Esophagus mucosa (tissue), 1 donor: Measurements from ENCODE around the gene MCTP2. TPM values are rescaled to one million over a fixed set of nuclear protein-coding genes. Genes with fewer than 3 reads are reported as not detected.
A peak's percentile ranks its signal among the peaks of the same experiment; 100 is the strongest.

ENCODE experiments used
- ATAC-seq: fragments of 200-7000 bp; cut with Tn5 transposase; one replicate; pipeline ENCODE4 v1.9.1; 2020
- total RNA-seq: library from RNA; stranded (reverse); gene quantifications from one replicate; pipeline ENCODE4 v1.2.4, GENCODE V29; 2023
- donor health status: DM: yes; HTN: yes; CAD: no.

Gene MCTP2
- total RNA-seq, 1 donor from 2014 or later, result 14.6 TPM

- no peak for ATAC-seq
Measured at GRCh38 chr15:94400526-94401298, 169.4 kb downstream of the MCTP2 start.

DNA sequence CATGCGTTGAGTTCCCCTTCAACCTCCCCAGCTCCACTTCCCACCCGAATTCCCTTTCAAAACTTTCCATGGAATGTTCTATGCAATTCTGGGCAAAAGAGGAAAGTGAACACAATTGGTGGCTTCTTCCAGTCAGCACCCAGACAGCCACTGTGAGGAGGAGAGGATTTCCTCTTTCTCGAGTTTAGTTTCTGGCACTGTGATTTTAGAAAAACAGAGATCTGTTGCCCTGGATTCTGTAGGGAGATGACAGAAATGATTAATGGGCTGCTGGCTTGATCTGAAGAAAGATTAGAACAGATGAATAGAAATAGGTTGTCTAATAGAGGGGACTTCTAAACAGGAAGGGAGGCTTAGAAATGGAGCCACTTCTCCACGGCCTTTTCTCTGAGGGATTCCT lies 172.0 kb downstream of the MCTP2 start:
- no peak for ATAC-seq

DNA sequence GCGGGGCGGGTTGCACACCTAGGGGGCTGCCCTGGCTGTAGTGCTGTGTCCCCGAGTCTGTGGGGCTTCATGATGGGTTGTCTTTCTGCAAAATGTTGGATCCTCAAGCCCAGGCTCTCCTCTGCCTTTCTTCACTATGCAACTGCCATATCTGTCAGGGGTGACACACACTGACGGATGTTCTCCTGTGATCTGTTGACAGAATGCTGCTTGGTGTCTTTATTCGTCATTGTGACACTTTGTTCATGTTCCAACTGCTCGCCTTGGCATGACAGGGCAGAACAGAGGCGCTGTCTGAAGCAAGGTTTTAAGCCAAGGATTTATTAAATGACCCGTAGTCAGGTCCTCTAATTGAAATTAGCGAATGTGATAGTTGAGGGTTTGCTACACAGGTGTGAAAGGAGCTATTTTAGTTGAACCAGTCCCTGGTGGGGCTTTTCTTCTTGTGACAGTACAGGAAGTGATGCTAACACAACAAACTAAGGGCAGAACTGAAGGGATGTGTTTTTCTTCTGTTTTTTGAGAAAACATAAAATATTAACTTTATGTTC lies 173.4 kb downstream of the MCTP2 start:
- peak; percentile 50 for ATAC-seq

- no peak for ATAC-seq
Measured at GRCh38 chr15:94411285-94411684, 179.9 kb downstream of the MCTP2 start.

- no peak for ATAC-seq
Measured at GRCh38 chr15:94411846-94412245, 180.5 kb downstream of the MCTP2 start.

GRCh38 chr15:94412979-94413746 lies 181.8 kb downstream of the MCTP2 start:
- ATAC-seq, result peak; percentile 46

DNA sequence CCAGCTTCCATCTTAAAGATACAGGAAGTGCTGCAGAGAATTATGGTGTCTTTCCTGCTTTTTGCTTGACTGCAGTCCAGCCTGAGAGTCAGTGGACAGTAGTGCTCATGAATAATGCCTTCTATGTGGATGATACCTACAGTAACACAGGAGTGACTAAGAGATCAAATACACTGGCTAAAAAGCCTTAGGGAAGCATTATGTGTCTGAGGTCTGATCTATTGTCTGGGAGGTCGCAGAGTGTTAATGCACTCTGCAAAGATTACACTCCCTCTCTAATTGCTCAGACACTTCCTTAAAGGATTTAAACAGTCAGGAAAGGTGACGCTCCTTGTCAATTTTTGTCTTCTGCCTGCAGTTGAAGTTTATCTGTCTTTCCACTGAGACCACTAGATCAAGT lies 183.6 kb downstream of the MCTP2 start:
- no peak for ATAC-seq

DNA sequence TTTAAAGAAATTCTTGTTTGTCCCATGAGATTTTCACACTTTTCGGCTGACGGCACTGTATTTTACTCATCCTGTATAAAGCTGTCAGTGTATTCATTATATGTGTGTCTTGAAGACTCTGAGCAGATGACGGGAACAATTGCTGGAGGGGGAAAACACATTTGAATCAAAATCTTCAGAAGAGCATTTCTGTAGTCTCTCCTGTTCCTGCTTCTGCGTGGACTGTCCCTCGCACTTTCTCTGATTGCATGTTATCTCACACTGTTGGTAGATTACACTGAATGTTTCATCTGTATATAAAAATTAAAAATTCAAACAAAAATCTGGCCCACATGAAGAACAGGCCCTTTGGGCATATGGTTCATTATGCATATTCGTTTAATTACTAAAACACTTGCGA lies 184.9 kb downstream of the MCTP2 start:
- ATAC-seq, result no peak

GRCh38 chr15:94416820-94417219 lies 185.5 kb downstream of the MCTP2 start:
- ATAC-seq, result no peak

GRCh38 chr15:94417501-94418293 lies 186.3 kb downstream of the MCTP2 start:
- ATAC-seq, result no peak

DNA sequence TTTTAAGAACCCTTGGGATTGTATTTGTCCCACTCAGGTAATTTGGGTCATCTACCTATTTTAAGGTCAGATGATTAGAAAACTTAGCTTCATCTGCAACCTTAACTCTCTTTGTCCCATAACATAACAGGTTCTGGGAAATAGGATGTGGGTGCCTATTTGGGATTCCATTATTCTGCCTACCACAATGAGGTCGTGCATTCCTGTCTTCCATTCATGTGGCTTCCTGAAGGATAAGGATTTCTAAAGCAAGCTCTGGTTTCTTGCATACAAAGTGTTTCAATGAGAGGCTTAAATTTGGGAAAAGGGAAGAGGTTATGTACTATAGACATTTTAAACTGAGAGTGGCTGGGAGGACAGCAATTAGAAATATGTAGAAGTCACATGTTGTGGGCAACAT lies 190.3 kb downstream of the MCTP2 start:
- ATAC-seq, result no peak

DNA sequence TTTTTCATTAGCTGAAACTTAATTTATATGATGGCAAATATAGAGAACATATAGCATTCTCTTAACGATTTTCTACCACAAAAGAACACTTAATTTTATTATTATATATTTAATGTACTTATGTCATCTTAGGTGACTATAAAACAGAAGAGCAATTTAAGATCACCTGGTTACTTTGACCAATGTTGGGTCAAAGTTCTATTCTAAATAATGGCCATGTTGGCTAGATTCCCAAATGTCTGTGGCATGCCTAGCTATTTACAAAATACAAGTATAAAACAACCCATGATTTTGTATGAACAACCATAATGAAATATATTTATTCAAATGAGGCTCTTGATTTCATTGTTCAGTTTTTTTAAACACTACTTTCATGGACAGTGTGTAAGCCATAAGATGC lies 200.9 kb downstream of the MCTP2 start:
- no peak for ATAC-seq

GRCh38 chr15:94439158-94439557 lies 207.8 kb downstream of the MCTP2 start:
- no peak for ATAC-seq

DNA sequence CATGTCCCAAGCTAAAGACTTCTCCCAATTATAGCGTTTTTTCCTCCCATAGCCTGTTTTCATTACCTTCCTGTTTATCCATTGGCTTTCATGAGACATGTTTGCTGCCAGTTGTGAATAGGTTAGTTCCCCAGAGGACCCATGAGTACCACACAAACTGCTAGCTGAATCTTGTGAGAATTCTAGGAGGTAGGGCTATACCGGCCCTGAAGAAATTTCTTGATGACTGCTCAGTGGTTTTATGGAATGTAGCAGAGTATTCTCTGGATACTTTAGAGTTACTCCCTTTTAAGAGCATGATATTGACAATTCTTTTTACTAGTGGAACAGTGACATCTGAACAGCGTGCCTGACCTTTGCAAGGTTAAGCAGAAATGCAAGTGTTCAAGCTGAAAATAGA lies 210.4 kb downstream of the MCTP2 start:
- ATAC-seq, result no peak

GRCh38 chr15:94442480-94442879 lies 211.1 kb downstream of the MCTP2 start:
- ATAC-seq, result no peak

DNA sequence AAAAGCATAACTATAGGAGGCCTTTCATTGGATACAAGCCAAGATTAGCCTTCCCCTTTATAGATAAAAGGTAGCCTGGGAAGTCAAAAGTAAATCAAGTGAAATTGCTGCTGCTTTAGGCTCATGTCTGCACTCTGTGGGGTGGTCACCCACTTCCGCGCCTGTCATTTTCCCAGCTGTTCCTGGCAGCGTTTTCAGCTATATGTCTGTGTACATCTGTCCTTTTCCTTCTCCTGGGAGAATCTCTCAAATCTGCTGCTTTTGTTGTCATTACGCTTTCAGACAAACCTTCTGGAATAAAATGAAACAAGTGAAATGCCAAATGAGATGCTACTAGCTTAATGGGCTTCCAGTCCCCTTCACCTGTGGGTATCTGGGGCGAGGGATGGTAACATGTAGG lies 211.8 kb downstream of the MCTP2 start:
- no peak for ATAC-seq

- ATAC-seq, result no peak
Measured at GRCh38 chr15:94445566-94446160, 214.3 kb downstream of the MCTP2 start.

GRCh38 chr15:94446441-94446840 lies 215.1 kb downstream of the MCTP2 start:
- ATAC-seq, result no peak

- no peak for ATAC-seq
Measured at GRCh38 chr15:94451466-94451865, 220.1 kb downstream of the MCTP2 start.

- ATAC-seq, result peak; percentile 87
Measured at GRCh38 chr15:94453227-94453988, 222.0 kb downstream of the MCTP2 start.

GRCh38 chr15:94455297-94455696 lies 223.9 kb downstream of the MCTP2 start:
- no peak for ATAC-seq

- ATAC-seq, result no peak
Measured at GRCh38 chr15:94456226-94456625, 224.9 kb downstream of the MCTP2 start.
